Stomach (tissue), 4 donors: ENCODE measurements around the gene ZSCAN5A.

Experiments
- CTCF ChIP-seq, 7 experiments: fragments of 450-650 bp in 4 of 7; fragments of 200-600 bp in 3 of 7; sonication (generic) in 3 of 7; IDR thresholded peaks; one replicate each; pipeline ENCODE4 v1.5.1; 2016 to 2019; ENCODE audit warnings: antibody characterized with exemption in 7 of 7, control low read depth in 2 of 7, mild to moderate bottlenecking in 1 of 7
- POLR2AphosphoS5 ChIP-seq, 3 donors: sonication (generic); formaldehyde crosslinking; IDR thresholded peaks; one replicate each; pipeline ENCODE4 v1.6.1; 2016; ENCODE audit warnings: antibody characterized with exemption in 3 of 3

- TF ChIP-seq POLR2AphosphoS5 (IDR thresholded peaks at IDR 0.05) (no peak), CTCF (IDR thresholded peaks at IDR 0.05) (no peak)
These were observed 5.8 kb downstream of the ZSCAN5A start for GRCh38 chr19:56308792-56309191.
